ENCODE results near the gene ZBTB7C.

DNA sequence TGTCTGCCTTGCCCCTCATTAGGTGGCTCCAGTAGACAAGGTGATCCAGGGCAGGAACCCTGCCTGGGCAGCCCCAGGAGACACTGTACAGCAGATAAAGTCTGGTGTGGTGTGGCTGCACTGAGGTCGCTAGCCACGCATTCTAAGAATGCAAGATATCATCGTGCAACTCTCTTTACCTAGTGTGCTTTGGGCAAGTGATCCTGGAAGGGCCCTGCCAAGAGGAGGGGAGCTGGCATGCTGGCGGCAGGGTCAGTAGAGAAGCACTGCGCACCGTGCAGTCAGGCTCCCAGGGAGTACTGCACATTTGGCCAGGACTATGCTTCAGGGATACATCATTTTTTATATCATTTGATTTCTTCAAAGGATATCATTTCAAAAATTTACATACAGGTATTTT, 283.5 kb downstream of the ZBTB7C start:
- TF ChIP-seq, protein P1, sequence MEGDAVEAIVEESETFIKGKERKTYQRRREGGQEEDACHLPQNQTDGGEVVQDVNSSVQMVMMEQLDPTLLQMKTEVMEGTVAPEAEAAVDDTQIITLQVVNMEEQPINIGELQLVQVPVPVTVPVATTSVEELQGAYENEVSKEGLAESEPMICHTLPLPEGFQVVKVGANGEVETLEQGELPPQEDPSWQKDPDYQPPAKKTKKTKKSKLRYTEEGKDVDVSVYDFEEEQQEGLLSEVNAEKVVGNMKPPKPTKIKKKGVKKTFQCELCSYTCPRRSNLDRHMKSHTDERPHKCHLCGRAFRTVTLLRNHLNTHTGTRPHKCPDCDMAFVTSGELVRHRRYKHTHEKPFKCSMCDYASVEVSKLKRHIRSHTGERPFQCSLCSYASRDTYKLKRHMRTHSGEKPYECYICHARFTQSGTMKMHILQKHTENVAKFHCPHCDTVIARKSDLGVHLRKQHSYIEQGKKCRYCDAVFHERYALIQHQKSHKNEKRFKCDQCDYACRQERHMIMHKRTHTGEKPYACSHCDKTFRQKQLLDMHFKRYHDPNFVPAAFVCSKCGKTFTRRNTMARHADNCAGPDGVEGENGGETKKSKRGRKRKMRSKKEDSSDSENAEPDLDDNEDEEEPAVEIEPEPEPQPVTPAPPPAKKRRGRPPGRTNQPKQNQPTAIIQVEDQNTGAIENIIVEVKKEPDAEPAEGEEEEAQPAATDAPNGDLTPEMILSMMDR (IDR thresholded peaks at IDR 0.05): no peak
- no peak for TF ChIP-seq POLR2A (IDR thresholded peaks at IDR 0.05)
